SK-N-SH (cell line): Measurements from ENCODE around the gene IDH3B.

Source experiments
- CHD2 ChIP-seq: fragments of 150-350 bp; IDR thresholded peaks from 2 replicates; pipeline ENCODE4 v1.6.1; 2018; ENCODE audit warnings: low read length; ENCODE audit not compliant: partially characterized antibody
- EP300 ChIP-seq, 2 experiments: IDR thresholded peaks; 2 replicates each; pipeline versions ENCODE4 v1.4.0 to v1.6.1; 2012; ENCODE audit warnings: borderline replicate concordance in 1 of 2, low read depth in 1 of 2, low read length in 1 of 2
- FOXJ3 ChIP-seq: sonication (generic); formaldehyde crosslinking; IDR thresholded peaks from 2 replicates; pipeline ENCODE4 v1.5.1; 2020; ENCODE audit warnings: mild to moderate bottlenecking, missing genetic modification reagents
- FOXM1 ChIP-seq: IDR thresholded peaks from 2 replicates; pipeline ENCODE4 v1.4.0; 2012; ENCODE audit warnings: low read depth, mild to moderate bottlenecking
- JUND ChIP-seq: IDR thresholded peaks from 2 replicates; pipeline ENCODE4 v1.4.0; 2012
- NFIC ChIP-seq: IDR thresholded peaks from 2 replicates; pipeline ENCODE4 v1.4.0; 2012; ENCODE audit warnings: borderline replicate concordance
- RAD21 ChIP-seq: IDR thresholded peaks from 2 replicates; pipeline ENCODE4 v1.6.1; 2012; ENCODE audit warnings: mild to moderate bottlenecking, low read length
- SMC3 ChIP-seq: IDR thresholded peaks from 2 replicates; pipeline ENCODE4 v1.6.1; 2012; ENCODE audit warnings: low read depth, low read length, improper control_type of control experiment
- TAF1 ChIP-seq: IDR thresholded peaks from 2 replicates; pipeline ENCODE4 v1.6.1; 2012; ENCODE audit warnings: low read depth, mild to moderate bottlenecking, low read length, moderate library complexity, borderline replicate concordance
- YY1 ChIP-seq: IDR thresholded peaks from 2 replicates; pipeline ENCODE4 v1.4.0; 2012; ENCODE audit warnings: low read depth, mild to moderate bottlenecking
- TF ChIP-seq, protein P1 (sequence below): IDR thresholded peaks from 2 replicates; pipeline ENCODE4 v1.6.1; 2012; ENCODE audit warnings: mild to moderate bottlenecking, low read depth, low read length, moderate library complexity
- TF ChIP-seq, protein P2 (sequence below): fragments of 200-600 bp; sonication (generic); IDR thresholded peaks from 2 replicates; pipeline ENCODE4 v1.6.1; 2017; ENCODE audit warnings: antibody characterized with exemption, mild to moderate bottlenecking, moderate library complexity
- TF ChIP-seq, protein P3 (sequence below): IDR thresholded peaks from 2 replicates; pipeline ENCODE4 v1.4.0; 2012; ENCODE audit warnings: low read depth

- TF ChIP-seq, protein P1, sequence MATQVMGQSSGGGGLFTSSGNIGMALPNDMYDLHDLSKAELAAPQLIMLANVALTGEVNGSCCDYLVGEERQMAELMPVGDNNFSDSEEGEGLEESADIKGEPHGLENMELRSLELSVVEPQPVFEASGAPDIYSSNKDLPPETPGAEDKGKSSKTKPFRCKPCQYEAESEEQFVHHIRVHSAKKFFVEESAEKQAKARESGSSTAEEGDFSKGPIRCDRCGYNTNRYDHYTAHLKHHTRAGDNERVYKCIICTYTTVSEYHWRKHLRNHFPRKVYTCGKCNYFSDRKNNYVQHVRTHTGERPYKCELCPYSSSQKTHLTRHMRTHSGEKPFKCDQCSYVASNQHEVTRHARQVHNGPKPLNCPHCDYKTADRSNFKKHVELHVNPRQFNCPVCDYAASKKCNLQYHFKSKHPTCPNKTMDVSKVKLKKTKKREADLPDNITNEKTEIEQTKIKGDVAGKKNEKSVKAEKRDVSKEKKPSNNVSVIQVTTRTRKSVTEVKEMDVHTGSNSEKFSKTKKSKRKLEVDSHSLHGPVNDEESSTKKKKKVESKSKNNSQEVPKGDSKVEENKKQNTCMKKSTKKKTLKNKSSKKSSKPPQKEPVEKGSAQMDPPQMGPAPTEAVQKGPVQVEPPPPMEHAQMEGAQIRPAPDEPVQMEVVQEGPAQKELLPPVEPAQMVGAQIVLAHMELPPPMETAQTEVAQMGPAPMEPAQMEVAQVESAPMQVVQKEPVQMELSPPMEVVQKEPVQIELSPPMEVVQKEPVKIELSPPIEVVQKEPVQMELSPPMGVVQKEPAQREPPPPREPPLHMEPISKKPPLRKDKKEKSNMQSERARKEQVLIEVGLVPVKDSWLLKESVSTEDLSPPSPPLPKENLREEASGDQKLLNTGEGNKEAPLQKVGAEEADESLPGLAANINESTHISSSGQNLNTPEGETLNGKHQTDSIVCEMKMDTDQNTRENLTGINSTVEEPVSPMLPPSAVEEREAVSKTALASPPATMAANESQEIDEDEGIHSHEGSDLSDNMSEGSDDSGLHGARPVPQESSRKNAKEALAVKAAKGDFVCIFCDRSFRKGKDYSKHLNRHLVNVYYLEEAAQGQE = no peak
- TF ChIP-seq, protein P2, sequence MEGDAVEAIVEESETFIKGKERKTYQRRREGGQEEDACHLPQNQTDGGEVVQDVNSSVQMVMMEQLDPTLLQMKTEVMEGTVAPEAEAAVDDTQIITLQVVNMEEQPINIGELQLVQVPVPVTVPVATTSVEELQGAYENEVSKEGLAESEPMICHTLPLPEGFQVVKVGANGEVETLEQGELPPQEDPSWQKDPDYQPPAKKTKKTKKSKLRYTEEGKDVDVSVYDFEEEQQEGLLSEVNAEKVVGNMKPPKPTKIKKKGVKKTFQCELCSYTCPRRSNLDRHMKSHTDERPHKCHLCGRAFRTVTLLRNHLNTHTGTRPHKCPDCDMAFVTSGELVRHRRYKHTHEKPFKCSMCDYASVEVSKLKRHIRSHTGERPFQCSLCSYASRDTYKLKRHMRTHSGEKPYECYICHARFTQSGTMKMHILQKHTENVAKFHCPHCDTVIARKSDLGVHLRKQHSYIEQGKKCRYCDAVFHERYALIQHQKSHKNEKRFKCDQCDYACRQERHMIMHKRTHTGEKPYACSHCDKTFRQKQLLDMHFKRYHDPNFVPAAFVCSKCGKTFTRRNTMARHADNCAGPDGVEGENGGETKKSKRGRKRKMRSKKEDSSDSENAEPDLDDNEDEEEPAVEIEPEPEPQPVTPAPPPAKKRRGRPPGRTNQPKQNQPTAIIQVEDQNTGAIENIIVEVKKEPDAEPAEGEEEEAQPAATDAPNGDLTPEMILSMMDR = no peak
- TF ChIP-seq, protein P3, sequence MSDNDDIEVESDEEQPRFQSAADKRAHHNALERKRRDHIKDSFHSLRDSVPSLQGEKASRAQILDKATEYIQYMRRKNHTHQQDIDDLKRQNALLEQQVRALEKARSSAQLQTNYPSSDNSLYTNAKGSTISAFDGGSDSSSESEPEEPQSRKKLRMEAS = peak; percentile 82
- TF ChIP-seq SMC3 (no peak), YY1 (no peak), CHD2 (peak; percentile 34), TAF1 (no peak), FOXJ3 (CRISPR knock-in tag) (no peak), NFIC (no peak), RAD21 (no peak), JUND (no peak), EP300 (IDR thresholded peaks at IDR 0.05; ENCODE audit: borderline replicate concordance in 1 of 2, low read depth in 1 of 2, low read length in 1 of 2) (no peak), FOXM1 (no peak)
Observed at GRCh38 chr20:2692036-2692885, 28.2 kb upstream of the IDH3B start, which contains the start of gene EBF4.
